COLO829 (cell line): Measurements from ENCODE around the gene MYL4.
"Not testable (repeated sequence)": the region's sequence is repeated elsewhere in the genome, so short reads cannot be mapped to it uniquely, and the experiment has no call there.

Source experiments
- DNase-seq: peaks from one replicate; pipeline ENCODE4 v3.0.0; 2012; ENCODE audit warnings: low spot score

The MYL4 gene

DNA sequence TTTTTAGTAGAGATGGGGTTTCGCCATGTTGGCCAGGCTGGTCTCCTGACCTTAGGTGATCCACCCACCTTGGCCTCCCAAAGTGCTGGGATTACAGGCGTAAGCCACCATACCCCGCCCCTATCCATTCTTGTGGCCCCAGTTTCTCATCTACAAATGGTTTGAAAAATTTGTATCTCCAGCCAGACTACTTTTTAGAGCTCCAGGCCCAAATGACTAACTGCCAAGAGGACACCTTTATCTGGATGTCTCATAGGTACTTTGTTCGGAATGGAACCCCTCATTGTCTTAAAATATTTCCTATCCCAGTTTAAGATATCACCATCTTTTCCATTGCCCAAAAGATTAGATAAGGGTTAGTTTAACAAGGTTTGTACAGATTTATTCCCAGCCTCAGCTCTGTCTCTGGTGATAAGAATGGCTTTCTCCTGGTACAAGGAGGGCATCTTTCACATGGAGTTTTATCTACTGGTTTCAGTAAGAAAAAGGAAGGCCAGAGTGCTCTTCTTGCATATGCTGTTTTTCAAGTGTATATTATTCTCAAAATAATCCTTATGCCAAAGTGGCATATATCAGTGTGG, 15.1 kb upstream of the MYL4 start:
- DNase-seq: no peak

GRCh38 chr17:47197821-47198220, 11.3 kb upstream of the MYL4 start:
- no peak for DNase-seq

DNA sequence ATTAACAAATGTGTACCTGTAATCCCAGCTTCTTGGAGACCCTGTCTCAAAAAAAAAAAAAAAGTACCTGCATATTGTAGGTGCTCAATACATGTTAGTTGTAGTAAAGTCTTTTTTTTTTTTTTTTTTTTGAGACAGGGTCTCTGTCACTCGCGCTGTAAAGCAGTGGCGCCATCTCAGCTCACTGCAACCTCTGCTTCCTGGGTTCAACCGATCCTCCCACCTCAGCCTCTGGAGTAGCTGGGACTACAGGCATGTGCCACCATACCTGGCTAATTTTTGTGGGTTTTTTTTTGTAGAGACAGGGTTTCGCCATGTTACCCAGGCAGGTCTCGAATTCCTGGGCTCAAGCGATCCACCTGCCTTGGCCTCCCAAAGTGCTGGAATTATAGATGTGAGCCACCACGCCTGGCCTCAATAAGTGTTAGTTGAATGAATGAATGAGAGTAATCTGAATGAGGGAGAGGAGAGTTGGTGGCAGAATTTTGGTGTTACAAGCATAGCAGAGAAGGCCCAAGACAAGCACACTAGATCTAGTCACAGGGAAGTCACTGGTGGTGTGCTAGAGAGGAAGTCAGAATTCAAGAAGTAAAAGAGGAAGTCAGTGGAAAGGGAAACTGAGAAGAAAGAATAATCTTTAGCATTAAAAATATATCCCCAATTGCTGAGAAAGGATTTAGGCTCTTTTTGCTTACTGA, 9.4 kb upstream of the MYL4 start:
- DNase-seq: no peak

DNA sequence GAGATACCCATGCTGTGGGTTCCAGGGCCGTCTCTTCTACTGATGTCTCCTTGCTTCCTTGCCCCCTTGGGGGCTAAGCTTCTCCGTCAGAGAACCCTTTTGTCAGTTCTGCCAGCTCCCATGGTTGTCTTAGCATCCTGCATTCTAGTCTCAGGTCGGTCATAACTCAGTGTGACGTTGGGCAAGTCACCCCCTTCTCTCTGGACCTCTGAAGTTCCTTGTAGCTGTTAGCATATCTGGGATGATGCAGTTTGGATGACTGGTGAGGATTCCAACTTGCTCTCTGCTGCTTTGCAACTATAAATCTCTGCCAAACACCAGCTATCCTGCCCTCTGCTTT, 8.9 kb upstream of the MYL4 start:
- no peak for DNase-seq

GRCh38 chr17:47201166-47201565, 8.0 kb upstream of the MYL4 start:
- DNase-seq: no peak

- no peak for DNase-seq
These were observed 5.0 kb upstream of the MYL4 start for GRCh38 chr17:47203984-47204721.

GRCh38 chr17:47204722-47205418, 4.3 kb upstream of the MYL4 start:
- DNase-seq: no peak

- no peak for DNase-seq
These were observed 3.7 kb upstream of the MYL4 start for GRCh38 chr17:47205419-47205963.

- no peak for DNase-seq
These were observed 1.7 kb upstream of the MYL4 start for GRCh38 chr17:47207143-47208067.

GRCh38 chr17:47209499-47209898, 351 bp downstream of the MYL4 start:
- DNase-seq: no peak

DNA sequence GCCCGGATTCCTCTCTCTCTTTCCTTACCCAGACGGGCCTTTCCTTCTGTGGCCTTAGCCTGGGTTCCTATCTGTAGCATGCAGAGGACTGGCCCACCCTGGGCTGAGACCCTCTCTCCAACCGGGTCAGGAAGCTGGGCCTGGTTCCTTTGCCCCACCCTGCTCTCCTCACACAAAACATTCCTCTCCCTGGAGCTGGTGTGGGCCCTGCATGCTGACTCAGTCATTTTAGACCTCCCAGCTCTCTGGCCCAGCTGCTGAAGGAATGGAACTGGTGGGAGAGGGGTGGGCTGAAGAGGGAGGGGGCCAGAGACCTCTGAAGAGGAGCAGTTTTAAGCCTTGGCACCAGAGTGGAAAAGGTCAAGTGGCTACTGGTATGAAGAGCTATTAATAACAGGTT, 957 bp downstream of the MYL4 start:
- DNase-seq: no peak

- DNase-seq: no peak
These were observed 1.6 kb downstream of the MYL4 start for GRCh38 chr17:47210779-47211178.

DNA sequence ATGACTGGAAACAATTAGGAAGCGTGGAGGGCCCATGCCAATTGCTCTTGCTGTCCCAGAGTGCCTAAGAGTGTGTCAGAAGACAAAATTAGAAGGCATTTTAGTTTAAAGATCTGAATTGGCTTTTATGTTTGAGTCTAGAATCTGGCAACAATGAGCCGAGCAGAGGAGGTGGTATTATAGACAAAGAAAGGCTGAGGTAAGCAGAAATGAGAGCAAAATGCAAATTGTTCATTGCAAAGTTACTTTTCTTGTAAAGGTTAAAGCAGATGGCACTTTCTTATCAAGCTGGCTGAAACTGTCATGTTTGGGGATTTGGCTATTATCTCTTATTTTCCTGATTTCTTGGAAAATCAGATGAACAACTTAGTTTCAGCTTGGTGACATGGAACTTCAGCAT, 3.3 kb downstream of the MYL4 start:
- no peak for DNase-seq

- DNase-seq: no peak
These were observed 4.4 kb downstream of the MYL4 start for GRCh38 chr17:47213540-47213939.

DNA sequence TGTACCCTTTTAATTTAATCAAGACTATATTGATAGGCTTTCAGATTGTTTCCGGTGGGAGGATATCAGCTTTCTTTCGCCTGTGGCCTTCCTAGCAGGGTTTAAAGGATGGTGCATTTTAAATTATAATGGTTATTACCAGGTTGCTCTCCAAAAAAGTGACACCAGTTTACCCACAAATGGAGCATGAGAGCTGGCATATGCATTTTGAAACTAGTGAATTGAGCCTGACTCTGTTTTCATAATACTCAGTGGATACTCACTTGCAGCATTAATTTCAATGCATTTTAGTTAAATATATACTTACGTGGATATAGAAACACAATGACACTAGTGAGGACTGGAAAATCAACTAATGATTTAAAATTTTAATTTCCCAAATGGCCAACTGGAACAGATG, 5.8 kb downstream of the MYL4 start:
- DNase-seq: no peak

- not testable (repeated sequence) for DNase-seq
These were observed 7.7 kb downstream of the MYL4 start for GRCh38 chr17:47216821-47217220.

DNA sequence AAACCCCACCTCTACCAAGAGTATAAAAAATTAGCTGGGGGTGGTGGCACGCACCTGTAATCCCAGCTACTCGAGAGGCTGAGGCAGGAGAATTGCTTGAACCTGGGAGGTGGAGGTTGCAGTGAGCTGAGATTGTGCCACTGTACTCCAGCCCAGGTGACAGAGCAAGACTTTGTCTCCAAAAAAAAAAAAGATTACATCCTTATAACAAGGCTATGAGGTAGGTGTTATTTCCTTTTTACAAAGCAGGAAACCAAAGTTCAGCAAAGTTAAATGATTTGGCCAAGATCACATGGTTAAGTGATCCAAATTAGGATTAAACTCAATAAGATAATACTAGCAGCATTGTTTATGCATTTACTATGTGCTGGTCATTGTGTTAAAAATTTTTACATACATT, 8.1 kb downstream of the MYL4 start:
- not testable (repeated sequence) for DNase-seq

DNA sequence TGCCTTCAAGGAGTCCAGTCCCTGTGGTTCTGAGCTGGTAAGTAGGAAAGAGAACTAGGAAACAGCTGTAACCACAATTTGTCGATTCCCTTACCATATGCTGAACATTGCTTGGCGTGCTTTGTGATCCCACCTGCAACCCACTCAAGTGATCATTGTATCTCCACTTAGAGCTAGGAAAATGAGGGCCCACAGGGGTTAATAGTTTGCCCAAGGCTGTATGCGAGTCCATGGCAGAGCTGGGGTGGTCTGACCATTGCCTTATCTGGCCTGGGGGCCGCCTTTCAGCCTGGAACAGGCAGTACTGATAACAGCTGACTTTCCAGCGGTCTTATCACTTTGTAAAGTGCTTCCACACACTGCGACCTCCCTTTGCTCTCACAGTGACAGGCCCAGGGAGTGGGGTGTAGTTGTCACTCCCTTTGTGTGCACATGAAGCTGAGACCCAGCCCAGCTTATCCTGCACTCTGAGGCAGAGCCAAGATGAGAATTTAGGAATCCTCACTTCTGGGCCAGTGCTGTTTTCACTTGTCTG, 9.8 kb downstream of the MYL4 start:
- no peak for DNase-seq

- no peak for DNase-seq
These were observed 10.7 kb downstream of the MYL4 start for GRCh38 chr17:47219621-47220475.

GRCh38 chr17:47220531-47220999, 11.4 kb downstream of the MYL4 start:
- no peak for DNase-seq
